Measurements from ENCODE around the gene ADORA2A.

DNA sequence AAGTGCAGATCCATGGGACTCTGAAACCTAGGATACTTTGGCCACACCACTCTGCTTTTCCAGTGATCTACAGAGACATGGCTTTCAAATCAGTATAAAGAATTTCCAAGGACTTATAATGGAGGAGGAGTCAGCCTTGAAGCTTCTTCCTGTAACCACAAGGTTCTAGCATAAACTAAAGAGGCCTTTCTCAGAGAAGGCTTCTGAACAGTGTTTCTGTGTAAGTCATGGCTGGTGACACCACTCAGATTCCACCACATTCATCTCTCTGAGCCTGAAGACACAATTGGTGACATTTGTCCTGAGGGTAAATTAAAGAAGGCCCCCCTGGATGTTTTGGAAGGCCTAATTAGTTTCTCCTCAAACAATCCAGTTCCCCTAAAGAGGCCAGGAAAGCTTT is 29.0 kb upstream of the ADORA2A start:
- TF ChIP-seq, protein P1, sequence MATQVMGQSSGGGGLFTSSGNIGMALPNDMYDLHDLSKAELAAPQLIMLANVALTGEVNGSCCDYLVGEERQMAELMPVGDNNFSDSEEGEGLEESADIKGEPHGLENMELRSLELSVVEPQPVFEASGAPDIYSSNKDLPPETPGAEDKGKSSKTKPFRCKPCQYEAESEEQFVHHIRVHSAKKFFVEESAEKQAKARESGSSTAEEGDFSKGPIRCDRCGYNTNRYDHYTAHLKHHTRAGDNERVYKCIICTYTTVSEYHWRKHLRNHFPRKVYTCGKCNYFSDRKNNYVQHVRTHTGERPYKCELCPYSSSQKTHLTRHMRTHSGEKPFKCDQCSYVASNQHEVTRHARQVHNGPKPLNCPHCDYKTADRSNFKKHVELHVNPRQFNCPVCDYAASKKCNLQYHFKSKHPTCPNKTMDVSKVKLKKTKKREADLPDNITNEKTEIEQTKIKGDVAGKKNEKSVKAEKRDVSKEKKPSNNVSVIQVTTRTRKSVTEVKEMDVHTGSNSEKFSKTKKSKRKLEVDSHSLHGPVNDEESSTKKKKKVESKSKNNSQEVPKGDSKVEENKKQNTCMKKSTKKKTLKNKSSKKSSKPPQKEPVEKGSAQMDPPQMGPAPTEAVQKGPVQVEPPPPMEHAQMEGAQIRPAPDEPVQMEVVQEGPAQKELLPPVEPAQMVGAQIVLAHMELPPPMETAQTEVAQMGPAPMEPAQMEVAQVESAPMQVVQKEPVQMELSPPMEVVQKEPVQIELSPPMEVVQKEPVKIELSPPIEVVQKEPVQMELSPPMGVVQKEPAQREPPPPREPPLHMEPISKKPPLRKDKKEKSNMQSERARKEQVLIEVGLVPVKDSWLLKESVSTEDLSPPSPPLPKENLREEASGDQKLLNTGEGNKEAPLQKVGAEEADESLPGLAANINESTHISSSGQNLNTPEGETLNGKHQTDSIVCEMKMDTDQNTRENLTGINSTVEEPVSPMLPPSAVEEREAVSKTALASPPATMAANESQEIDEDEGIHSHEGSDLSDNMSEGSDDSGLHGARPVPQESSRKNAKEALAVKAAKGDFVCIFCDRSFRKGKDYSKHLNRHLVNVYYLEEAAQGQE (IDR thresholded peaks at IDR 0.05; ENCODE audit: insufficient replicate concordance, low read depth), result no peak
- TF ChIP-seq, protein P2, sequence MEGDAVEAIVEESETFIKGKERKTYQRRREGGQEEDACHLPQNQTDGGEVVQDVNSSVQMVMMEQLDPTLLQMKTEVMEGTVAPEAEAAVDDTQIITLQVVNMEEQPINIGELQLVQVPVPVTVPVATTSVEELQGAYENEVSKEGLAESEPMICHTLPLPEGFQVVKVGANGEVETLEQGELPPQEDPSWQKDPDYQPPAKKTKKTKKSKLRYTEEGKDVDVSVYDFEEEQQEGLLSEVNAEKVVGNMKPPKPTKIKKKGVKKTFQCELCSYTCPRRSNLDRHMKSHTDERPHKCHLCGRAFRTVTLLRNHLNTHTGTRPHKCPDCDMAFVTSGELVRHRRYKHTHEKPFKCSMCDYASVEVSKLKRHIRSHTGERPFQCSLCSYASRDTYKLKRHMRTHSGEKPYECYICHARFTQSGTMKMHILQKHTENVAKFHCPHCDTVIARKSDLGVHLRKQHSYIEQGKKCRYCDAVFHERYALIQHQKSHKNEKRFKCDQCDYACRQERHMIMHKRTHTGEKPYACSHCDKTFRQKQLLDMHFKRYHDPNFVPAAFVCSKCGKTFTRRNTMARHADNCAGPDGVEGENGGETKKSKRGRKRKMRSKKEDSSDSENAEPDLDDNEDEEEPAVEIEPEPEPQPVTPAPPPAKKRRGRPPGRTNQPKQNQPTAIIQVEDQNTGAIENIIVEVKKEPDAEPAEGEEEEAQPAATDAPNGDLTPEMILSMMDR (IDR thresholded peaks at IDR 0.05; ENCODE audit: insufficient read depth, low read length), result no peak
- no peak for TF ChIP-seq POLR2AphosphoS5 (IDR thresholded peaks at IDR 0.05; ENCODE audit: low read depth)
- no peak for TF ChIP-seq GABPA (IDR thresholded peaks at IDR 0.05; ENCODE audit: low read depth)
- TF ChIP-seq SPI1 (IDR thresholded peaks at IDR 0.05; ENCODE audit: borderline replicate concordance, low read depth), result no peak

All from HL-60 (cell line).